SU-DHL-6 (cell line): ENCODE results near the gene CD8B2.
"Not testable (repeated sequence)": the region's sequence is repeated elsewhere in the genome, so short reads cannot be mapped to it uniquely, and the experiment has no call there.

ENCODE experiments used
- H2AFZ ChIP-seq: fragments of 200-600 bp; sonication (generic); 2 replicates; pipeline ENCODE4 v1.6.1; 2014; ENCODE audit warnings: low read depth, mild to moderate bottlenecking, moderate library complexity, mixed read lengths, antibody characterized with exemption, low read length; ENCODE audit not compliant: severe bottlenecking
- H3F3A ChIP-seq: fragments of 200-600 bp; shearing (Covaris generic); 2 replicates; pipeline ENCODE4 v1.6.0; 2016; ENCODE audit warnings: antibody characterized with exemption, mild to moderate bottlenecking; ENCODE audit not compliant: insufficient read depth
- H3K27ac ChIP-seq: fragments of 200-600 bp; sonication (generic); 2 replicates; pipeline ENCODE4 v1.5.1; 2016; ENCODE audit warnings: low read depth, mild to moderate bottlenecking, low read length, moderate library complexity, mixed read lengths
- H3K27me3 ChIP-seq: fragments of 200-600 bp; sonication (generic), shearing (Covaris generic); 2 replicates; pipeline ENCODE4 v1.6.0; 2014; ENCODE audit warnings: mild to moderate bottlenecking, low read length
- H3K36me3 ChIP-seq: fragments of 200-600 bp; sonication (generic); 2 replicates; pipeline ENCODE4 v1.6.1; 2014; ENCODE audit warnings: mild to moderate bottlenecking, low read length, mixed read lengths
- H3K4me2 ChIP-seq: fragments of 300-600, 200-600 bp; shearing (Covaris generic), sonication (generic); 2 replicates; pipeline ENCODE4 v1.6.0; 2014; ENCODE audit warnings: low read length, low read depth, mild to moderate bottlenecking; ENCODE audit not compliant: poor library complexity, severe bottlenecking
- H3K4me3 ChIP-seq: fragments of 200-600 bp; sonication (generic); 2 replicates; pipeline ENCODE4 v1.5.1; 2014; ENCODE audit warnings: antibody characterized with exemption, low read length, mild to moderate bottlenecking, mixed read lengths; ENCODE audit not compliant: insufficient read depth, poor library complexity, severe bottlenecking
- H3K79me2 ChIP-seq: fragments of 200-600 bp; sonication (generic); 2 replicates; pipeline ENCODE4 v1.6.1; 2014; ENCODE audit warnings: mild to moderate bottlenecking, low read length, moderate library complexity; ENCODE audit not compliant: insufficient read depth
- H3K9ac ChIP-seq: fragments of 200-600 bp; sonication (generic); 2 replicates; pipeline ENCODE4 v1.7.0; 2014; ENCODE audit warnings: mild to moderate bottlenecking, low read length
- H3K9me2 ChIP-seq: fragments of 200-600 bp; sonication (generic); replicated peaks from 2 replicates; pipeline ENCODE4 v1.6.1; 2014; ENCODE audit warnings: low read length; ENCODE audit not compliant: insufficient read depth
- H3K9me3 ChIP-seq: fragments of 200-600 bp; sonication (generic); 2 replicates; pipeline ENCODE4 v1.6.1; 2014; ENCODE audit warnings: low read length, mixed read lengths; ENCODE audit not compliant: insufficient read depth
- H4K20me1 ChIP-seq: fragments of 200-600 bp; sonication (generic); 2 replicates; pipeline ENCODE4 v1.6.1; 2014; ENCODE audit warnings: low read depth, mild to moderate bottlenecking, antibody characterized with exemption, low read length, moderate library complexity, mixed read lengths
- EZH2phosphoT487 ChIP-seq: fragments of 200-600 bp; sonication (generic), shearing (Covaris generic); conservative IDR thresholded peaks from 2 replicates; pipeline ENCODE4 v1.6.1; 2018; ENCODE audit warnings: mild to moderate bottlenecking, antibody characterized with exemption, low read length, moderate library complexity, mixed read lengths
- TF ChIP-seq, protein P1 (sequence below): fragments of 200-600 bp; sonication (generic); IDR thresholded peaks from one replicate; pipeline ENCODE4 v1.5.1; 2017; ENCODE audit warnings: antibody characterized with exemption, mild to moderate bottlenecking, low read length, moderate library complexity; ENCODE audit not compliant: insufficient read depth, poor library complexity, severe bottlenecking

Gene CD8B2

DNA sequence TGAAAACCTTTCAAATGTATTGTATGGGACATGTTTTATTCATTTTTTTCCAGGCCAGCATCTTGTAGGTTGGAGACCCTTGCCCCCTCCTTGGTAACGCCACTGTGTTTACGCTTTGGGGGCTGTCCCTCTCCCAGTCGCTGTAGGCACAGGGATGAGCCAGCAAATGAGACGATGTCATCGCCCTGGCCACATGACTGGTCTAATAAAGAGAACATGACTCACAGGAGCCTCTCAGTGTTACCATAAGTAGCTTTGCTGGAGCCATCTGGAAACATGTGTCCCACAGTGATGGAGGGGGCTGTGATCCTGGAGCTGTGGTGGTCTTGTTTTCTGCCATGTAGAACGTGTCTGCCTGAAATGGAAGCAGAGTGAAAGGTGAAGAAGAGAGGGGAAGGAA, 78.9 kb downstream of the CD8B2 start:
- H3K4me3 ChIP-seq = no peak overlapping the region
- H2AFZ ChIP-seq = no peak overlapping the region
- H4K20me1 ChIP-seq = no peaks in the 10 kb centered on the region
- no peaks in the 10 kb centered on the region for H3K36me3 ChIP-seq
- no peak overlapping the region for H3K9ac ChIP-seq
- H3K4me2 ChIP-seq = no peak overlapping the region
- H3K9me3 ChIP-seq = no peaks in the 10 kb centered on the region
- H3K27ac ChIP-seq = no peak overlapping the region
- no peaks in the 10 kb centered on the region for H3K27me3 ChIP-seq
- TF ChIP-seq, protein P1, sequence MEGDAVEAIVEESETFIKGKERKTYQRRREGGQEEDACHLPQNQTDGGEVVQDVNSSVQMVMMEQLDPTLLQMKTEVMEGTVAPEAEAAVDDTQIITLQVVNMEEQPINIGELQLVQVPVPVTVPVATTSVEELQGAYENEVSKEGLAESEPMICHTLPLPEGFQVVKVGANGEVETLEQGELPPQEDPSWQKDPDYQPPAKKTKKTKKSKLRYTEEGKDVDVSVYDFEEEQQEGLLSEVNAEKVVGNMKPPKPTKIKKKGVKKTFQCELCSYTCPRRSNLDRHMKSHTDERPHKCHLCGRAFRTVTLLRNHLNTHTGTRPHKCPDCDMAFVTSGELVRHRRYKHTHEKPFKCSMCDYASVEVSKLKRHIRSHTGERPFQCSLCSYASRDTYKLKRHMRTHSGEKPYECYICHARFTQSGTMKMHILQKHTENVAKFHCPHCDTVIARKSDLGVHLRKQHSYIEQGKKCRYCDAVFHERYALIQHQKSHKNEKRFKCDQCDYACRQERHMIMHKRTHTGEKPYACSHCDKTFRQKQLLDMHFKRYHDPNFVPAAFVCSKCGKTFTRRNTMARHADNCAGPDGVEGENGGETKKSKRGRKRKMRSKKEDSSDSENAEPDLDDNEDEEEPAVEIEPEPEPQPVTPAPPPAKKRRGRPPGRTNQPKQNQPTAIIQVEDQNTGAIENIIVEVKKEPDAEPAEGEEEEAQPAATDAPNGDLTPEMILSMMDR = no peak
- no peak for TF ChIP-seq EZH2phosphoT487
- no peaks in the 10 kb centered on the region for H3K79me2 ChIP-seq
- H3F3A ChIP-seq = no peaks in the 10 kb centered on the region
- no peaks in the 10 kb centered on the region for H3K9me2 ChIP-seq

DNA sequence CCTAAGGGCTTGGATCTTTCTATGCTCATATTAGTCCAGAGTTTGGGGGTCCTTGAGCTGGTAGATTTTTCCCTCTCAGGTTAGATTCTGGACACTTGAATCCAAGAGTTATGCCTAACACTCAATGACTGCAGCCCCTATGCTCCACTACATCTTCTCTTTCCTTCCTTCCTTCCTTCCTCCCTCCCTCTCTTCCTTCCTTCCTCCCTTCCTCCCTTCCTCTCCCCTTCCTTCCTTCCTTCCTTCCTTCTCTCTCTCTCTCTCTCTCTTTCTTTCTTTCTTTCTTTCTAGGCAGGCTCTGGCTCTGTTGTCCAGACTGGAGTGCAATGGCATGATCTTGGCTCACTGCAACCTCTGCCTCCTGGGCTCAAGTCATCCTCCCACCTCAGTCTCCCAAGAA, 79.3 kb downstream of the CD8B2 start:
- not testable (repeated sequence) for H3K79me2 ChIP-seq, H3K9me3 ChIP-seq, H3K4me2 ChIP-seq, H4K20me1 ChIP-seq, H3K36me3 ChIP-seq, H3K9me2 ChIP-seq, H3F3A ChIP-seq, H2AFZ ChIP-seq, H3K27me3 ChIP-seq, H3K9ac ChIP-seq, H3K4me3 ChIP-seq, H3K27ac ChIP-seq

DNA sequence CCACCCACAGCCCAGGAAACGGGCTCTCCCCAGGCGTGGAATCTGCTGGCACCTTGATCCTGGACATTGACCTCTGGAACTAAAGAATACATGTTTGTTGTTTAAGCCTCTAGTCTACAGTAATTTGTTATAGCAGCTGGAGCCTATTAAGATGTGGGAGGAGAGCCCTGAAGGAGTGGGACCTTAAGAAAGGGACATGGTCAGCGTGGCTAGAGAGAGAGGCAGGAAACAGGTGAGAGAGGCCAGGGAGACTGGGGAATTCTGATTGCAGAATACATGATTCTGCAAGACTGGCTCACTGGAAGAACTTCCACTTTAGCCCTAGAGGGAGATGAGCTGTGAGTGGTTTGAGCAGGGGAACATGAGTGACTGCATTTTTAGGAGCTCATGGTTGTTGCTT, 83.2 kb downstream of the CD8B2 start:
- Histone ChIP-seq H3K9ac (no peak overlapping the region), H3K9me3 (no peaks in the 10 kb centered on the region), H3K4me3 (no peak overlapping the region), H3K27ac (no peak overlapping the region), H3K79me2 (no peaks in the 10 kb centered on the region), H3K4me2 (no peak overlapping the region), H2AFZ (no peak overlapping the region), H3F3A (no peaks in the 10 kb centered on the region), H3K9me2 (no peaks in the 10 kb centered on the region), H3K27me3 (no peaks in the 10 kb centered on the region), H4K20me1 (no peaks in the 10 kb centered on the region), H3K36me3 (no peaks in the 10 kb centered on the region)
- no peak for TF ChIP-seq EZH2phosphoT487
- TF ChIP-seq, protein P1 = no peak
